Caco-2 (cell line): Measurements from ENCODE around the gene TEX13D. TPM values are rescaled to one million over a fixed set of nuclear protein-coding genes. Genes with fewer than 3 reads are reported as not detected.
"Not testable (repeated sequence)": the region's sequence is repeated elsewhere in the genome, so short reads cannot be mapped to it uniquely, and the experiment has no call there.

ENCODE experiments used
- Bru-seq: library from RNA; stranded (reverse); fragments of 400-500 nt; gene quantifications from one replicate; lab custom pipeline; 2021; lab: Mats Ljungman, UMichigan
- BruChase-seq, 2 experiments: library from RNA; stranded (reverse); fragments of 400-500 nt; gene quantifications; one replicate each; lab custom pipeline; 2021; lab: Mats Ljungman, UMichigan
- BruUV-seq: library from RNA; stranded (reverse); fragments of 400-500 nt; replicated peaks from 2 replicates; lab custom pipeline; 2021; lab: Mats Ljungman, UMichigan
- CTCF ChIA-PET: fragments of 300-600 bp; sonication (Branson Sonifier 250); formaldehyde crosslinking; loops from one replicate; lab custom pipeline; 2022; ENCODE audit warnings: antibody characterized with exemption; lab: Charles Lee
- POLR2A ChIA-PET: fragments of 300-600 bp; sonication (Branson Sonifier 250); formaldehyde crosslinking; loops from one replicate; lab custom pipeline; 2022; ENCODE audit warnings: antibody characterized with exemption; lab: Charles Lee
- DNase-seq, 2 experiments: peaks; one replicate each; pipeline versions ENCODE4 v3.0.0 to v3.0.0-alpha.2; 2020 to 2022
- H3K27me3 ChIP-seq: replicated peaks from 2 replicates; pipeline ENCODE4 v1.6.0; 2011; ENCODE audit warnings: low read length; ENCODE audit not compliant: control insufficient read depth, insufficient read depth
- H3K36me3 ChIP-seq: 2 replicates; pipeline ENCODE4 v1.5.1; 2011; ENCODE audit warnings: low read length; ENCODE audit not compliant: control insufficient read depth, insufficient read depth
- H3K4me1 ChIP-seq: fragments of 250-450 bp; sonication (Bioruptor Pico); 2 replicates; pipeline ENCODE4 v1.5.1; 2020; ENCODE audit warnings: mild to moderate bottlenecking
- H3K4me3 ChIP-seq: 2 replicates; pipeline ENCODE4 v1.5.1; 2011; ENCODE audit warnings: low read depth, mild to moderate bottlenecking, control low read depth, low read length
- H3K9me3 ChIP-seq: fragments of 250-450 bp; sonication (Bioruptor Pico); 2 replicates; pipeline ENCODE4 v1.5.1; 2020; ENCODE audit warnings: mild to moderate bottlenecking, moderate library complexity
- H3K27ac Mint-ChIP-seq: one replicate; pipeline ENCODE4 v1.8.0; 2022; ENCODE audit warnings: mixed read lengths; ENCODE audit not compliant: unreplicated experiment
- H3K27me3 Mint-ChIP-seq: one replicate; pipeline ENCODE4 v1.8.0; 2022; ENCODE audit warnings: mixed read lengths; ENCODE audit not compliant: insufficient read depth, unreplicated experiment
- H3K36me3 Mint-ChIP-seq: one replicate; pipeline ENCODE4 v1.8.0; 2022; ENCODE audit warnings: mild to moderate bottlenecking, mixed read lengths; ENCODE audit not compliant: insufficient read depth, unreplicated experiment
- H3K4me1 Mint-ChIP-seq: one replicate; pipeline ENCODE4 v1.8.0; 2022; ENCODE audit warnings: low read depth, mixed read lengths; ENCODE audit not compliant: unreplicated experiment
- H3K4me3 Mint-ChIP-seq: one replicate; pipeline ENCODE4 v1.8.0; 2022; ENCODE audit warnings: mild to moderate bottlenecking, moderate library complexity, mixed read lengths; ENCODE audit not compliant: unreplicated experiment
- H3K9me3 Mint-ChIP-seq: one replicate; pipeline ENCODE4 v1.8.0; 2022; ENCODE audit warnings: mixed read lengths; ENCODE audit not compliant: unreplicated experiment
- CTCF ChIP-seq, 2 experiments: fragments of 200-600 bp in 1 of 2; IDR thresholded peaks; 1 replicate in 1 of 2; 2 replicates in 1 of 2; pipeline versions ENCODE4 v1.5.1 to v1.8.0; 2011 to 2022; ENCODE audit warnings: antibody characterized with exemption in 1 of 2, control low read depth in 1 of 2, inconsistent platforms in 1 of 2, low read depth in 1 of 2, low read length in 1 of 2, mild to moderate bottlenecking in 1 of 2, moderate library complexity in 1 of 2; ENCODE audit not compliant: insufficient read depth in 1 of 2, severe bottlenecking in 1 of 2, unreplicated experiment in 1 of 2
- intact Hi-C: fragments of 100-400 bp; cut with micrococcal nuclease; formaldehyde crosslinking; loops from one replicate; pipeline ENCODE4 v1.10.0; 2022; ENCODE audit not compliant: unreplicated experiment
- long read RNA-seq: library from polyadenylated mRNA; stranded (forward); transcript quantifications from one replicate; pipeline ENCODE4 v2.0.0, GENCODE V29; 2022
- total RNA-seq: library from RNA; stranded (reverse); gene quantifications from 2 replicates; pipeline ENCODE4 v1.2.3, GENCODE V29; 2022

TEX13D gene
- total RNA-seq (not detected in 2 replicates), Bru-seq, nascent RNA (not detected), BruChase-seq, experiment 1, labeled RNA remaining after a 2-hour chase (percentile 13 among the genes with signal in this experiment), BruChase-seq, experiment 2, labeled RNA remaining after a 6-hour chase (percentile 19 among the genes with signal in this experiment)
- long read RNA-seq, result 0 reads

GRCh38 chrX:124332481-124333424, at the start of gene TEX13D:
TEX13D (plus strand) TSS chrX:124332660; CDS start chrX:124332918, 258 bp downstream.
- TF ChIP-seq CTCF (IDR thresholded peaks at IDR 0.05; ENCODE audit: insufficient read depth in 1 of 2, low read depth in 1 of 2, low read length in 1 of 2, severe bottlenecking in 1 of 2, unreplicated experiment in 1 of 2), result no peak

GRCh38 chrX:124289443-124289842, 43.0 kb upstream of the TEX13D start:
- H3K4me1 ChIP-seq, result no peaks in the 10 kb centered on the region
- POLR2A ChIA-PET, result no interaction called here
- H3K9me3 ChIP-seq, result no peaks in the 10 kb centered on the region
- Mint-ChIP-seq H3K4me3 (no peak overlapping the region), H3K27ac (no peak overlapping the region), H3K36me3 (no peaks in the 10 kb centered on the region), H3K27me3 (peaks cover 10% of the 10 kb centered on the region), H3K9me3 (no peaks in the 10 kb centered on the region), H3K4me1 (no peaks in the 10 kb centered on the region)
- intact Hi-C loops, result no loop called here
- no peak for DNase-seq
- no TSS peak for BruUV-seq
- CTCF ChIA-PET, result no interaction called here
- H3K27me3 ChIP-seq, result no peaks in the 10 kb centered on the region
- no peak overlapping the region for H3K4me3 ChIP-seq
- H3K36me3 ChIP-seq, result no peaks in the 10 kb centered on the region
- no peak for TF ChIP-seq CTCF (IDR thresholded peaks at IDR 0.05; ENCODE audit: insufficient read depth in 1 of 2, low read depth in 1 of 2, low read length in 1 of 2, severe bottlenecking in 1 of 2, unreplicated experiment in 1 of 2)

More at GRCh38 chrX:124332481-124333424, at the start of gene TEX13D:
- Histone ChIP-seq H3K4me1 (no peaks in the 10 kb centered on the region), H3K27me3 (no peaks in the 10 kb centered on the region), H3K9me3 (no peaks in the 10 kb centered on the region), H3K4me3 (no peak within 1 kb of the TSS), H3K36me3 (no peaks in the 10 kb centered on the region)
- intact Hi-C loops, result no loop called here
- Mint-ChIP-seq H3K27me3 (no peaks in the 10 kb centered on the region), H3K4me1 (no peaks in the 10 kb centered on the region), H3K27ac (no peak within 1 kb of the TSS), H3K4me3 (no peak within 1 kb of the TSS), H3K36me3 (no peaks in the 10 kb centered on the region), H3K9me3 (no peaks in the 10 kb centered on the region)
- ChIA-PET CTCF (no interaction called here), POLR2A (no interaction called here)
- no TSS peak for BruUV-seq
- no peak for DNase-seq

GRCh38 chrX:124293810-124294209, 38.6 kb upstream of the TEX13D start:
- Mint-ChIP-seq H3K4me1 (no peaks in the 10 kb centered on the region), H3K9me3 (no peaks in the 10 kb centered on the region), H3K36me3 (no peaks in the 10 kb centered on the region), H3K27me3 (peaks cover 3% of the 10 kb centered on the region), H3K4me3 (no peak overlapping the region), H3K27ac (no peak overlapping the region)
- Histone ChIP-seq H3K4me1 (no peaks in the 10 kb centered on the region), H3K4me3 (no peak overlapping the region), H3K27me3 (no peaks in the 10 kb centered on the region), H3K36me3 (no peaks in the 10 kb centered on the region), H3K9me3 (no peaks in the 10 kb centered on the region)
- intact Hi-C loops, result no loop called here
- ChIA-PET CTCF (no interaction called here), POLR2A (no interaction called here)
- no TSS peak for BruUV-seq
- TF ChIP-seq CTCF (IDR thresholded peaks at IDR 0.05; ENCODE audit: insufficient read depth in 1 of 2, low read depth in 1 of 2, low read length in 1 of 2, severe bottlenecking in 1 of 2, unreplicated experiment in 1 of 2), result no peak
- no peak for DNase-seq

GRCh38 chrX:124299323-124299722, 33.1 kb upstream of the TEX13D start:
- BruUV-seq, DNase-seq, H3K4me1 ChIP-seq, CTCF ChIA-PET, H3K9me3 Mint-ChIP-seq, H3K9me3 ChIP-seq, H3K27me3 ChIP-seq, H3K27ac Mint-ChIP-seq, H3K36me3 ChIP-seq, POLR2A ChIA-PET, H3K4me3 ChIP-seq, intact Hi-C loops, H3K36me3 Mint-ChIP-seq, H3K4me3 Mint-ChIP-seq, H3K27me3 Mint-ChIP-seq, H3K4me1 Mint-ChIP-seq: not testable (repeated sequence)
